Gastroesophageal sphincter (tissue), 3 donors: ENCODE data around the gene CNTLN.

Experiments
- POLR2A ChIP-seq, 2 donors: fragments of 450-650 bp; IDR thresholded peaks; one replicate each; pipeline ENCODE4 v1.6.1; 2017; ENCODE audit warnings: antibody characterized with exemption in 2 of 2, mild to moderate bottlenecking in 2 of 2, moderate library complexity in 1 of 2
- TF ChIP-seq, protein P1 (sequence below), 4 experiments: fragments of 200-600 bp in 2 of 4; fragments of 450-650 bp in 2 of 4; sonication (generic) in 1 of 4; IDR thresholded peaks; one replicate each; pipeline ENCODE4 v1.5.1; 2017 to 2019; ENCODE audit warnings: antibody characterized with exemption in 4 of 4, mild to moderate bottlenecking in 2 of 4, moderate library complexity in 2 of 4

DNA sequence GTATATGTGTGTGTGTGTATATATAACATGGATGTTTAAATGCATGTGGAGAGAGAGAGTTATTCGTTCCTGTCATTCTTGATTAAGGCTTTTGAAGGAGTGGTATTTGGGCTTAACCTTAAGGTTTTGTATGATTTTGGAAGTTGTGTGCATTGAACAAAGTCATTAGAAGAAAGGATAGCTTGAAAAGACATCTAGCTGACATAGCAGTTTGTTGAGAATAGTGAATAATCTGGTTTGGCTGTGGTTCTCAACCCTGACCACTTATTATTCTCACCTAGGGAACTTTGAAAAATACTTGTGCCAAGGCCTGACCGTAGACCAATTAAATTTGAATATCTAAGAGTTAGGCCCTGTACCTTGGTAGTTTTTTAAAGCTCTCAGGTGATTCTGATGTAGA, 303.0 kb downstream of the CNTLN start:
- TF ChIP-seq, protein P1, sequence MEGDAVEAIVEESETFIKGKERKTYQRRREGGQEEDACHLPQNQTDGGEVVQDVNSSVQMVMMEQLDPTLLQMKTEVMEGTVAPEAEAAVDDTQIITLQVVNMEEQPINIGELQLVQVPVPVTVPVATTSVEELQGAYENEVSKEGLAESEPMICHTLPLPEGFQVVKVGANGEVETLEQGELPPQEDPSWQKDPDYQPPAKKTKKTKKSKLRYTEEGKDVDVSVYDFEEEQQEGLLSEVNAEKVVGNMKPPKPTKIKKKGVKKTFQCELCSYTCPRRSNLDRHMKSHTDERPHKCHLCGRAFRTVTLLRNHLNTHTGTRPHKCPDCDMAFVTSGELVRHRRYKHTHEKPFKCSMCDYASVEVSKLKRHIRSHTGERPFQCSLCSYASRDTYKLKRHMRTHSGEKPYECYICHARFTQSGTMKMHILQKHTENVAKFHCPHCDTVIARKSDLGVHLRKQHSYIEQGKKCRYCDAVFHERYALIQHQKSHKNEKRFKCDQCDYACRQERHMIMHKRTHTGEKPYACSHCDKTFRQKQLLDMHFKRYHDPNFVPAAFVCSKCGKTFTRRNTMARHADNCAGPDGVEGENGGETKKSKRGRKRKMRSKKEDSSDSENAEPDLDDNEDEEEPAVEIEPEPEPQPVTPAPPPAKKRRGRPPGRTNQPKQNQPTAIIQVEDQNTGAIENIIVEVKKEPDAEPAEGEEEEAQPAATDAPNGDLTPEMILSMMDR (IDR thresholded peaks at IDR 0.05) = no peak
- TF ChIP-seq POLR2A (IDR thresholded peaks at IDR 0.05) = no peak
